8988T (cell line): ENCODE results near the gene ARL14.
"Not testable (repeated sequence)": the region's sequence is repeated elsewhere in the genome, so short reads cannot be mapped to it uniquely, and the experiment has no call there.

Experiments used
- DNase-seq: peaks from one replicate; pipeline ENCODE4 v3.0.0; 2011

Gene ARL14

DNA sequence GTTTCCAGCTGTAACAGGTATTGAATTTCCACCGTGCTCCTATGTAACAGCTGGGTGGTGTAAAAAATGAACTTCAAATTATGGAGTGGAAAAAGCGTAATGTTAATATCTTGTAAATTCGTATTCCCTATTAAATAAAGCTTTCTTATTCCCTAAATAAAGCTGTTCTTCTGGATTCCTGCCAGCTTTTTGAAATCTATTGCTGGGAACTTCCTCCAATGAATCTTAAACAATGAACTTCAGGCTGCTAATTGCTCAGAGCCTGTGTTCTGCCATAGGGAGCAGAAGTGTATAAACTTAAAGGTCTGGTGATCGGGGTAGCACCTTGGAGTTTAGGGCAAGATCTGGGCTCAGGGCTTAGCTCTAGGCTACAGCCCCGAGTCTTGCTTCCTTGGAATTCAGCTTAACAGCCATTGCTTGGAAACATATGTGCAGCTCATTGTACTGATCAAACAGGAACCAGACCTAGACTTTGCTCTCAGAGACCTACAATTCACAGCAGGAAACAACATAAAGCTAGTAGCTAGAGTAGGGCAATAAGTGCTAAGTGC is 1.4 kb downstream of the ARL14 start:
- no peak for DNase-seq

DNA sequence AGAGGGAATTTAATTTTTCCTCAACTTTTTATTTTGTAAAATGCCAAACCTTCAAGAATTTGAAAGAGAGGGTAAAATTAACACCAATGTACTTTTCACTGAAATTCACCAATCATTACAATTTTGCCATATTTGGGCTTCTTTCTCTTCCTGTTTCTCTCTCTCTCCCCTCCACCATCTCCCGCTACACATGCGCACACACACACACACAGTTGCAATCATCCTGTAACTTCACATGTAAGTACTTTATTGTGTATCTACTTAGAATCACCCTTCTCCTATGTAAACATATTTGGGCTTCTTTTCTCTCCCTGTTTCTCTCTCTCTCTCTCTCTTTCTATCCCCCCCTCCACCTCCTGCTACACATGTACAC is 7.4 kb downstream of the ARL14 start:
- DNase-seq = no peak

DNA sequence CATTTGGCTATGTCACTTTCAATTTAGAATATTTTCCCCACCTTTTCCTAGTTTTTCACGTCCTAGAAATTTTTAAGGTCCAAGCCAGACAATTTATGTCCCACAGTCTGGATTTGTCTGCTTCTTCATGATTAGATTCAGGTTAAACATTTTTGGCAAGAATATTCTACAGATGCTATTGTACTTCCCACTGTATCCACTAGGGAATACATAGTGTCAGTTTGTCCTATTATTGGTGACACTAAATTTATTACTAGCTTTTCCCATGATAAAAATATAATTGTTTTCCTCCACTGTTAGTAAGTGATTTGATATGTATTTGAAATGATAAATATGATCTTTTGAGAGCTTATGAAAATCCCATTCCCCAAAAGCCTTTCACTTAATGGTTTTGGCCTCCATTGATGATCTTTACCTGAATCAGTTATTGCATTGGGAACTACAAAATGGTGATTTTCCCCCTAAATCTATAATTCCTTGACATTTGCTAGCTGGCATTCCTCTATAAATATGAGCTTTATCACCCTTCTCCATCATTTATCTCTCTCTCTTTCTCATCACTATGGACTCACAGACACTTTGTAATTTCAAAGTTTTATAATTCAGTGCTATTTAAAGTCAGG is 8.3 kb downstream of the ARL14 start:
- no peak for DNase-seq

GRCh38 chr3:160686955-160687535 is 10.1 kb downstream of the ARL14 start:
- DNase-seq = no peak

DNA sequence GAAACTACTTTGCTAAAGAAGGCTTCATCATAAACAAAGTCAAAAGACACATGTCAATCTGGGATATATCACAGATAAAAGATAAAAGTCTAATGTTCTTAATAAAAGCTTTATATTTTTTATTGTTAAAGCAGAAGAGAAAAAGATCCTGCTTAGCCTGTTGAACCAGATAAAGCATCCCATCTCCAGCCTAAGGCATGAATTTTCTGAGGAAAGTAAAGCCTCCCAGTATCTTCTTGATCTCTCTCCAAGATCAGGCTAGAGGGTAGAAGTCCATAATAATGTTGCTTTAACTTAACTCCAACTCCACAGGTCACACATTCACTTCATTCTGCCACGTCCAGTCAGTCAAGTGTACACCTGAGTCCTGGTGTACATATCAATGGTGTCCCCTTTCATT is 14.2 kb downstream of the ARL14 start:
- no peak for DNase-seq

- DNase-seq = no peak
Observed at GRCh38 chr3:160691962-160692361, 15.0 kb downstream of the ARL14 start.

DNA sequence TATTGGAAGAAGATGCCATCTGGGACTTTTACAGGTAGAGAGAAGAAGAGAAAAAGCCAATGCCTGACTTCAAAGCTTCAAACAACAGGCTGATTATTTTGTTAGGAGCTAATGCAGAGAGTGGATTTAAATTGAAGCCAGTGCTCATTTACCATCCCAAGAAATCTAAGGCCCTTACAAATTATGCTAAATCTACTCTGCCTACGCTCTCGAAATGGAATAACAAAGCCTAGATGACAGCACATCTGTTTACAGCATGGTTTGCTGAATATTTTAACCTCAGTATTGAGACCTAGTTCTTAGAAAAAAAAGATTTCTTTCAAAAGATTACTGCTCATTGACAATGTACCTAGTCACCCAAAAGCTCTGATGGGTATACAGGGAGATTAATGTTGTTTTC is 16.2 kb downstream of the ARL14 start:
- DNase-seq = no peak

- no peak for DNase-seq
Observed at GRCh38 chr3:160694345-160694744, 17.4 kb downstream of the ARL14 start.

GRCh38 chr3:160695003-160695402 is 18.0 kb downstream of the ARL14 start:
- DNase-seq = no peak

DNA sequence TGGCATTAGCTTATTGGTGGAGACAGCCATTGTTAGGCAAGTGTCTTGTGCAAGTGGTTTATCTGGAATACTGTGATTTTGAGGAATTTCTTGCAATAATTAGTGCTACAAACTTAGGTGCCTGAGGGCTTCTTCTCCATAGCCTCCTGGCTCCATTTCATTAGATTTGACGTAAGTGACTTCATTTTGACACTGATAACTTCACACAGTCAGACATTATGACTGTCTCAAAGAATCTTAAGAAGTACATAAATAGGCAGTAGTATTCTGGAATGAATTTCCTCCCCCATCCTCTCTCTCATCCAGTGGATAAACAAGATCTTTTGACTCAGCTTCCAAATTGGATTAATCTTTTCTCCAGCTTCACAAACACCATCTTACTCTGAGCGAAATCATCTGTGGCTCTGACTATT is 19.0 kb downstream of the ARL14 start:
- no peak for DNase-seq

DNA sequence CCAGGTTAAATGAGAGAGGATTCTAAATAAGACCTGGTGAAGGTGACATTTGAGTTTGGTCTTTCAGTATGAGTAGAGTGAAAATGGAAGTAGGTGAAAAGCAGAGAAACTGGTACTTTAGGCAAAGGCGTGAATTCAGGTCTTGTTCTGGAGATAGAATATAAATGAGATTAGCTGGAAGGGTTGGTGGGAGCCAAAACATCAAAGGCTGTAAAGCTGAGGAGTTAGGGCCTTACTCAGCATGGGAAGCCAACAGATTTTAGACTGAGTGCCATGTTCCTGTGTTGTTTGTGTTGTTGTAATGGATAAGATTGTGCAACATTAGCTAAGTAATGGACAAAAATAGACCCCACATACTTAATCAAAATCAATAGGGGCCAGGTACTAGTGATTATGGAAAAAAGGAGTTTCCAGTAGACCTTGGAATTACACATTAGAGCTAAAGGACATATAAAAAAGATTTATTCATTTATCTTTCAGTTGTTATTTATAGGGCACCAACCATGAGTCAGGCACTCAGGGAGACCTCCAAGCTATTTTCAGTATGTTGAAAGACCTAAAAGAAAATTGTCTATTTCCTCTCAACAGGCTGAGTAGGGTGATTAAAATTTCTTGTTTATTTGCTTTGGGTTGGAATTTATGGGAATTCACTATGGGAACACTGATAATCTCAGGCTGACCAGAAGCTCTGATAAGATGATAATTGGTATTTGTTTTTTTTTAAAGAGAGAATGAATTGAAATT is 20.8 kb downstream of the ARL14 start:
- no peak for DNase-seq

GRCh38 chr3:160698599-160699195 is 21.7 kb downstream of the ARL14 start:
- DNase-seq = no peak

DNA sequence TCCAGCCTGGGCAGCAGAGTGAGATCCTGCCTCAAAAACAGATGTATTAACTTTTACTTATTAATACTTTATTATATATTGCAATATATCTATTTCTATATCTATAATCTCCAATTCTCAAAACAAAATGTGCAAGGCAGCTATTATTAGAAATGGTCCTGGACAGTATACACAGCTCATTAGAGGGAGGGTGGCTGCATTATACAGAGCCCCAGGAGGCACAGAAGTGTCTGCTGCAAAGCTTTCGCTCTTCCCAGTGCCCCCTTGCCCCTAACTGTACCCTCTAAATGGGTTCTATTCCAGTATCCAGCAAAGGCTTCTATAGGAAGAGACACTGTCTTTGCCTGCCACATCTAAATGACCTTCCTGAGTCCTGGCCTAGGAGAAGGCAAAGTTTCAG is 24.5 kb downstream of the ARL14 start:
- DNase-seq = no peak

GRCh38 chr3:160702290-160702689 is 25.3 kb downstream of the ARL14 start:
- no peak for DNase-seq

- DNase-seq = no peak
Observed at GRCh38 chr3:160703974-160704373, 27.0 kb downstream of the ARL14 start.

DNA sequence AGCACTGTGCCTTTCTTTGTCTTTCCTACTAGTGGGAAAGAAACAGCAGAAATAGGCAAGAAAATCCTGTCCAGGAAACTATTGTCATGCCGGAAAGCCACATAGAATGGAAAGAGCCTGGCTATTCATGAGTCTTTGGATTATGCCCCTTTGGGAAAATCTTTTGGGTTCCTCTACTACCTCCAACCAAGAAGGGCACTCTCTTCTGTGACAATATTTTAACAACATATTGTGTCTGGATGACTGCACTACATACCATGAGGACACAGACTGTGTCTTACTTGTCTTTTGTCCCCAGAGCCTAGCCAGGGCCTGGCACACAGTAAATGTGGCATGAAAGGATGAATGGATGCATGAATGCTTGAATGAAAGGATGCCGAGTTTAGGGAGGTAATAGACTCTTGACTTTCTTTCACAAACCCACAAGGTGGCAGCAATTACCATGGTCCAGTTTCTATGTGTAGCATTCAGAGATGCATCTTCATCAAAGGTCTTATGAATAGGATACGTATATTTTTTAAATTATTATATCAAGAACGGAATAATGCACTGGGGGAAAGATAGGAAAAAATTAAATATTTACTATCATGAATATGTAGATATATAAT is 30.3 kb downstream of the ARL14 start:
- DNase-seq = no peak

GRCh38 chr3:160709477-160710182 is 32.7 kb downstream of the ARL14 start:
- no peak for DNase-seq

- not testable (repeated sequence) for DNase-seq
Observed at GRCh38 chr3:160713144-160713543, 36.2 kb downstream of the ARL14 start.

DNA sequence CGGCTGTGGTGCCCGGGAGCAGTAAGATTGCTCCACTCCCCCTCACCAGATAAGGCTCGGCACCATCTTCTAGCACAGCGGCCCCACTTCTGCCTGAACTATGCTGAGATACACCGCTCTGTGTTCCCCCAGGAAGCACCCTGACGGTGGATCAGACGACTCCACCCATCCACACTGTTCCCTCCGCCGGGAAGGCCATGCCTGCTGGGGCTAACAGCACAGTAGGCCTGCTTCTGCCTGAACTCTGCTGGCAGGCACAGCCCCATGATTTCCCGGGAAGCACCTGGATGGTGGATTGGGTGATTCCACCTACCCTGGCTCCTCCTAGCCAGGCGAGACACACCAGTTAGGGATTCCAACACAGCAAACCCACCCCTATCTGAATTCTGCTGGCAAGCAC is 42.8 kb downstream of the ARL14 start:
- DNase-seq = peak; percentile 8

GRCh38 chr3:160720123-160720746 is 43.3 kb downstream of the ARL14 start:
- no peak for DNase-seq

- no peak for DNase-seq
Observed at GRCh38 chr3:160722331-160722730, 45.4 kb downstream of the ARL14 start.

- DNase-seq = no peak
Observed at GRCh38 chr3:160725338-160725737, 48.4 kb downstream of the ARL14 start.
